GM12891 (cell line): Measurements from ENCODE around the gene KRTAP5-6.

Experiments
- DNase-seq: peaks from one replicate; pipeline ENCODE4 v3.0.0; 2011; ENCODE audit warnings: low spot score; ENCODE audit not compliant: insufficient read length
- FAIRE-seq: peaks from 2 replicates; lab custom pipeline; 2011; peaks lifted over from hg19 to GRCh38; lab: Jason Lieb, UNC
- PAX5 ChIP-seq: IDR thresholded peaks from 2 replicates; pipeline ENCODE4 v1.6.1; 2011; ENCODE audit warnings: low read length, moderate library complexity, mild to moderate bottlenecking; ENCODE audit not compliant: insufficient read depth, severe bottlenecking
- POLR2A ChIP-seq: IDR thresholded peaks from 2 replicates; pipeline ENCODE4 v1.6.1; 2011; ENCODE audit warnings: low read depth, low read length, control low read depth
- POLR2AphosphoS5 ChIP-seq: IDR thresholded peaks from 2 replicates; pipeline ENCODE4 v1.6.1; 2011; ENCODE audit warnings: low read depth, low read length, control low read depth
- POU2F2 ChIP-seq: IDR thresholded peaks from 2 replicates; pipeline ENCODE4 v1.6.1; 2011; ENCODE audit warnings: low read depth, mild to moderate bottlenecking, control low read depth, low read length, moderate library complexity
- SPI1 ChIP-seq: IDR thresholded peaks from 2 replicates; pipeline ENCODE4 v1.6.1; 2011; ENCODE audit warnings: low read depth, low read length, control low read depth
- TAF1 ChIP-seq: IDR thresholded peaks from 2 replicates; pipeline ENCODE4 v1.6.1; 2011; ENCODE audit warnings: low read depth, low read length, control low read depth

Gene KRTAP5-6

GRCh38 chr11:1694064-1694845 lies 2.7 kb upstream of the KRTAP5-6 start:
- TF ChIP-seq POLR2A, result no peak
- TF ChIP-seq POLR2AphosphoS5, result no peak
- no peak for TF ChIP-seq TAF1
- no peak for TF ChIP-seq SPI1
- no peak for TF ChIP-seq PAX5
- TF ChIP-seq POU2F2, result no peak
- FAIRE-seq (peak; percentile 87), DNase-seq (peak; percentile 98)

GRCh38 chr11:1694846-1695547 lies 2.0 kb upstream of the KRTAP5-6 start:
- DNase-seq (no peak), FAIRE-seq (no peak)
- no peak for TF ChIP-seq TAF1

- FAIRE-seq, result no peak
- no peak for DNase-seq
- TF ChIP-seq POLR2A, result no peak
- TF ChIP-seq PAX5, result no peak
- no peak for TF ChIP-seq POLR2AphosphoS5
- no peak for TF ChIP-seq SPI1
- no peak for TF ChIP-seq POU2F2
- TF ChIP-seq TAF1, result no peak
These were observed 1.4 kb upstream of the KRTAP5-6 start for GRCh38 chr11:1695548-1696108.

- FAIRE-seq (no peak), DNase-seq (no peak)
- TF ChIP-seq SPI1 (no peak), TAF1 (no peak), POLR2A (no peak), POLR2AphosphoS5 (no peak), POU2F2 (no peak), PAX5 (no peak)
These were observed 2.8 kb downstream of the KRTAP5-6 start for GRCh38 chr11:1699771-1700170.

- no peak for DNase-seq
- no peak for TF ChIP-seq POLR2A
- TF ChIP-seq TAF1, result no peak
- no peak for TF ChIP-seq SPI1
- no peak for TF ChIP-seq POU2F2
- TF ChIP-seq POLR2AphosphoS5, result no peak
- TF ChIP-seq PAX5, result no peak
- no peak for FAIRE-seq
These were observed 4.3 kb downstream of the KRTAP5-6 start for GRCh38 chr11:1701091-1701807.

- FAIRE-seq (no peak), DNase-seq (no peak)
- no peak for TF ChIP-seq TAF1
- TF ChIP-seq POLR2AphosphoS5, result no peak
- TF ChIP-seq POLR2A, result no peak
- no peak for TF ChIP-seq PAX5
- no peak for TF ChIP-seq POU2F2
- no peak for TF ChIP-seq SPI1
These were observed 5.5 kb downstream of the KRTAP5-6 start for GRCh38 chr11:1702506-1702905.

GRCh38 chr11:1703146-1703545 lies 6.2 kb downstream of the KRTAP5-6 start:
- FAIRE-seq, result no peak
- TF ChIP-seq POLR2A (no peak), POLR2AphosphoS5 (no peak), POU2F2 (no peak), TAF1 (no peak), PAX5 (no peak), SPI1 (no peak)
- DNase-seq, result no peak

GRCh38 chr11:1705126-1706052 lies 8.4 kb downstream of the KRTAP5-6 start:
- DNase-seq, result no peak

GRCh38 chr11:1706634-1707400 lies 9.8 kb downstream of the KRTAP5-6 start:
- DNase-seq, result no peak
- peak; percentile 13 for FAIRE-seq
- TF ChIP-seq POU2F2 (no peak), SPI1 (peak; percentile 75)

More at GRCh38 chr11:1705126-1706052, 8.4 kb downstream of the KRTAP5-6 start:
- FAIRE-seq, result no peak
- TF ChIP-seq POLR2A (no peak), SPI1 (peak; percentile 22; the same call in 1 of the 2 replicates)
